SH-SY5Y (cell line): ENCODE data around the gene RXRA.

ENCODE experiments used
- GATA2 ChIP-seq: IDR thresholded peaks from 2 replicates; pipeline ENCODE4 v1.6.1; 2011; ENCODE audit warnings: mild to moderate bottlenecking, low read depth, low read length
- GATA3 ChIP-seq: IDR thresholded peaks from 2 replicates; pipeline ENCODE4 v1.6.1; 2011; ENCODE audit warnings: low read depth, mild to moderate bottlenecking, low read length, moderate library complexity

DNA sequence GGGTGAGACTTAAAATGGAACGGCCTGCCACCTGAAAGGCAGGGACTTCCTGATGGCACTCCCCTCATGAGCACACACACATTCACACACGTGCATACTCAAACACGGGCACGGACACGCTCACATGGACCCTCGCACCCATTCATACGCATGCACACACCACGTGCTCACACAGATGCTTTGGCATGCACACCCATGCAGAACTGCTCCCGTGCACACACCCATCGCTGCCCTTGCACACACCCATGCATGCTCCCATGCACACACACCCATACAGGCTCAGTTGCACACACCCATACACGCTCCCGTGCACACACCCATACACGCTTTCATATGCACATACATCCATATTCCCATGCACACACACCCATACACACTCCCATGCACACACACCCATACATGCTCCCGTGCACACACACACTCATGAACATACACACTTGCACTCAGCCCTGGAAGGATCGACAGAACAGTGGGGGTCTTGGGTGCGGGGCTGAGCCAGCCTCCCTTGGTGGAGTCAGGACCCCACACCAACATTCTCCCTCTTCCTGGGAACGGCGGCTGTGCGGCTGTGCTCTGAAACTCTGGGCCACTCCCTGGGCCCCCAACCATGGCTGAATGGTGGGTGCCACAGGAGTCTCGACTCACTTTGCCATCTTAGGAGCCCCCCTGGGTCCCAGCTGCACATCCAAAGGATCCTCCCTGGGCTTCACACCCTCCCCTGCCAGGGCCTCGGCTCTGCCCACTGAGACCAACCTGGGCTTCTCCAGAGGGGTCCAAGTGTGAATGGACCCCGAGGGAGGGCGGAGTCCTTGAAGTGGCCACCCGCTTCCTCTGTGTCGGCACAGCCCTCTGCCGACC is 115.2 kb downstream of the RXRA start:
- no peak for TF ChIP-seq GATA3
- TF ChIP-seq GATA2: no peak
